GM23338 (cell line): ENCODE data around the gene TJP1. TPM values are rescaled to one million over a fixed set of nuclear protein-coding genes. Genes with fewer than 3 reads are reported as not detected.
"Not testable (repeated sequence)": the region's sequence is repeated elsewhere in the genome, so short reads cannot be mapped to it uniquely, and the experiment has no call there.

ENCODE experiments used
- ATAC-seq: fragments of 200-7000 bp; cut with Tn5 transposase; 3 replicates; pipeline ENCODE4 v1.9.1; 2020
- DNase-seq: peaks from one replicate; pipeline ENCODE4 v3.0.0-alpha.2; 2015; ENCODE audit warnings: low spot score
- H2AFZ ChIP-seq: fragments of 200-600 bp; sonication (generic); 2 replicates; pipeline ENCODE4 v1.8.0; 2016; ENCODE audit warnings: antibody characterized with exemption, mild to moderate bottlenecking, moderate library complexity
- H3F3A ChIP-seq: fragments of 200-600 bp; sonication (generic); replicated peaks from 2 replicates; pipeline ENCODE4 v1.8.0; 2017; ENCODE audit warnings: antibody characterized with exemption, mixed run types, low read depth
- H3K27ac ChIP-seq: fragments of 200-600 bp; sonication (generic); 2 replicates; pipeline ENCODE4 v1.6.1; 2016; ENCODE audit warnings: low read depth
- H3K27me3 ChIP-seq: fragments of 200-600 bp; sonication (generic); 2 replicates; pipeline ENCODE4 v1.8.0; 2016; ENCODE audit warnings: mild to moderate bottlenecking, mixed run types, moderate library complexity; ENCODE audit not compliant: insufficient read depth
- H3K36me3 ChIP-seq: fragments of 200-600 bp; sonication (generic); 2 replicates; pipeline ENCODE4 v1.8.0; 2016; ENCODE audit warnings: mild to moderate bottlenecking; ENCODE audit not compliant: insufficient read depth
- H3K4me1 ChIP-seq: fragments of 200-600 bp; sonication (generic); 2 replicates; pipeline ENCODE4 v1.8.0; 2016; ENCODE audit warnings: mild to moderate bottlenecking, moderate library complexity; ENCODE audit not compliant: insufficient read depth
- H3K4me2 ChIP-seq: fragments of 200-600 bp; sonication (generic); 2 replicates; pipeline ENCODE4 v1.7.1; 2017; ENCODE audit warnings: mixed run types
- H3K4me3 ChIP-seq: fragments of 200-600 bp; sonication (generic); 2 replicates; pipeline ENCODE4 v1.6.1; 2016; ENCODE audit warnings: mixed run types
- H3K79me2 ChIP-seq: fragments of 200-600 bp; sonication (generic); replicated peaks from 2 replicates; pipeline ENCODE4 v1.8.0; 2017; ENCODE audit warnings: mild to moderate bottlenecking; ENCODE audit not compliant: insufficient read depth
- H3K9me2 ChIP-seq: fragments of 200-600 bp; sonication (generic); 2 replicates; pipeline ENCODE4 v1.8.0; 2017; ENCODE audit not compliant: insufficient read depth
- H4K20me1 ChIP-seq: fragments of 200-600 bp; sonication (generic); replicated peaks from 2 replicates; pipeline ENCODE4 v1.8.0; 2017; ENCODE audit warnings: mild to moderate bottlenecking; ENCODE audit not compliant: insufficient read depth
- H3K27ac Mint-ChIP-seq: 2 replicates; pipeline ENCODE4 v1.8.0; 2020; ENCODE audit warnings: inconsistent platforms, mild to moderate bottlenecking, moderate library complexity, mixed read lengths
- H3K27me3 Mint-ChIP-seq: 3 replicates; pipeline ENCODE4 v1.8.0; 2022; ENCODE audit warnings: low read depth, mild to moderate bottlenecking, moderate library complexity, mixed read lengths, inconsistent platforms; ENCODE audit not compliant: insufficient read depth, poor library complexity
- H3K36me3 Mint-ChIP-seq: 3 replicates; pipeline ENCODE4 v1.8.0; 2021; ENCODE audit warnings: low read depth, mild to moderate bottlenecking, inconsistent platforms, moderate library complexity, mixed read lengths
- H3K4me1 Mint-ChIP-seq: 3 replicates; pipeline ENCODE4 v1.8.0; 2020; ENCODE audit warnings: mild to moderate bottlenecking, inconsistent platforms, mixed read lengths
- H3K4me3 Mint-ChIP-seq: 3 replicates; pipeline ENCODE4 v1.8.0; 2021; ENCODE audit warnings: moderate library complexity, mild to moderate bottlenecking, inconsistent platforms, mixed read lengths
- H3K9me3 Mint-ChIP-seq: 3 replicates; pipeline ENCODE4 v1.8.0; 2020; ENCODE audit warnings: moderate library complexity, mild to moderate bottlenecking, inconsistent platforms, mixed read lengths
- CREB1 ChIP-seq: fragments of 250-450 bp; sonication (Bioruptor Pico); IDR thresholded peaks from 2 replicates; pipeline ENCODE4 v1.5.0; 2020; ENCODE audit warnings: low read depth, mild to moderate bottlenecking, moderate library complexity
- NANOG ChIP-seq: IDR thresholded peaks from 2 replicates; pipeline ENCODE4 v1.6.1; 2016; ENCODE audit warnings: antibody characterized with exemption, borderline replicate concordance
- POLR2AphosphoS5 ChIP-seq: IDR thresholded peaks from 2 replicates; pipeline ENCODE4 v1.6.1; 2016; ENCODE audit warnings: antibody characterized with exemption, low read depth
- STAT1 ChIP-seq: IDR thresholded peaks from one replicate; pipeline ENCODE4 v1.6.1; 2016; ENCODE audit warnings: antibody characterized with exemption; ENCODE audit not compliant: unreplicated experiment
- ZNF114 ChIP-seq: fragments of 250-450 bp; sonication (Bioruptor Pico); IDR thresholded peaks from 2 replicates; pipeline ENCODE4 v1.5.0; 2020; ENCODE audit warnings: mild to moderate bottlenecking, moderate library complexity
- ZNF331 ChIP-seq: fragments of 250-450 bp; sonication (Bioruptor Pico); IDR thresholded peaks from 2 replicates; pipeline ENCODE4 v1.5.0; 2020; ENCODE audit warnings: low read depth, mild to moderate bottlenecking, moderate library complexity
- polyA plus RNA-seq: library from polyadenylated mRNA; unstranded; fragments of >200 nt; fragmentation: Nextera tagmentation; extraction: Ambion mirVana; gene quantifications from 2 replicates; pipeline ENCODE4 v1.2.1, GENCODE V29; 2016
- total RNA-seq: library from RNA; depleted of rRNA; stranded (reverse); fragments of >200 nt; shearing (Covaris generic); gene quantifications from 2 replicates; pipeline ENCODE4 v1.2.3, GENCODE V29; 2014
- TF ChIP-seq, protein P1 (sequence below), 2 experiments: fragments of 200-600 bp in 1 of 2; sonication (generic) in 1 of 2; conservative IDR thresholded peaks; 2 replicates each; pipeline versions ENCODE4 v1.5.1 to v1.6.1; 2016 to 2017; ENCODE audit warnings: antibody characterized with exemption in 2 of 2, low read depth in 2 of 2, mild to moderate bottlenecking in 2 of 2, moderate library complexity in 1 of 2
- TF ChIP-seq, protein P2 (sequence below): IDR thresholded peaks from one replicate; pipeline ENCODE4 v1.6.1; 2018; ENCODE audit warnings: antibody characterized with exemption; ENCODE audit not compliant: unreplicated experiment

Gene TJP1
- total and polyA plus RNA-seq, 2 experiments from 2014 or later: 76.2 to 116 TPM

DNA sequence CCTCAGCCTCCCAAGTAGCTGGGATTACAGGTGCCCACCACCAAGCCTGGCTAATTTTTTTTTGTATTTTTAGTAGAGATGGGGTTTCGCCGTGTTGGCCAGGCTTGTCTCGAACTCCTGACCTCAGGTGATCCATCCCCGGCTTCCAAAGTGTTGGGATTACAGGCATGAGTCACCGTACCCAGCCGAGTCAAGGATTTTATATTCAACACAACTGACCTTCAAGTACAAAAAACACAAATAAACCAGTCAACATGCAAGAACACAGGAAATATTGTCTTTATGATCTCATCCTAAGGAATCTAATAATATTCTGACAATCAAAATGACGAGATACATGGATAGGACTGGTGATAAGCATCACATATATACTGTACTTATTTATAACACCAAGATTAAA, 37.9 kb downstream of the TJP1 start:
- no peaks in the 10 kb centered on the region for H3K36me3 ChIP-seq
- H3K9me2 ChIP-seq: no peaks in the 10 kb centered on the region
- no peaks in the 10 kb centered on the region for H3F3A ChIP-seq
- Mint-ChIP-seq H3K4me1 (peaks cover 18% of the 10 kb centered on the region), H3K27me3 (peaks cover 7% of the 10 kb centered on the region), H3K27ac (no peak overlapping the region), H3K36me3 (peaks cover 46% of the 10 kb centered on the region), H3K9me3 (peaks cover 25% of the 10 kb centered on the region), H3K4me3 (no peak overlapping the region)
- no peaks in the 10 kb centered on the region for H3K27me3 ChIP-seq
- no peak overlapping the region for H3K4me3 ChIP-seq
- H3K4me2 ChIP-seq: no peak overlapping the region
- peaks cover 8% of the 10 kb centered on the region for H3K4me1 ChIP-seq
- peaks cover 11% of the 10 kb centered on the region; the same call in 1 of the 2 replicates for H4K20me1 ChIP-seq
- H3K79me2 ChIP-seq: peaks cover 90% of the 10 kb centered on the region
- ATAC-seq (no peak), DNase-seq (no peak)
- no peak overlapping the region for H2AFZ ChIP-seq
- H3K27ac ChIP-seq: no peak overlapping the region
- TF ChIP-seq, protein P1, sequence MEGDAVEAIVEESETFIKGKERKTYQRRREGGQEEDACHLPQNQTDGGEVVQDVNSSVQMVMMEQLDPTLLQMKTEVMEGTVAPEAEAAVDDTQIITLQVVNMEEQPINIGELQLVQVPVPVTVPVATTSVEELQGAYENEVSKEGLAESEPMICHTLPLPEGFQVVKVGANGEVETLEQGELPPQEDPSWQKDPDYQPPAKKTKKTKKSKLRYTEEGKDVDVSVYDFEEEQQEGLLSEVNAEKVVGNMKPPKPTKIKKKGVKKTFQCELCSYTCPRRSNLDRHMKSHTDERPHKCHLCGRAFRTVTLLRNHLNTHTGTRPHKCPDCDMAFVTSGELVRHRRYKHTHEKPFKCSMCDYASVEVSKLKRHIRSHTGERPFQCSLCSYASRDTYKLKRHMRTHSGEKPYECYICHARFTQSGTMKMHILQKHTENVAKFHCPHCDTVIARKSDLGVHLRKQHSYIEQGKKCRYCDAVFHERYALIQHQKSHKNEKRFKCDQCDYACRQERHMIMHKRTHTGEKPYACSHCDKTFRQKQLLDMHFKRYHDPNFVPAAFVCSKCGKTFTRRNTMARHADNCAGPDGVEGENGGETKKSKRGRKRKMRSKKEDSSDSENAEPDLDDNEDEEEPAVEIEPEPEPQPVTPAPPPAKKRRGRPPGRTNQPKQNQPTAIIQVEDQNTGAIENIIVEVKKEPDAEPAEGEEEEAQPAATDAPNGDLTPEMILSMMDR (conservative IDR thresholded peaks at IDR 0.05; ENCODE audit: low read depth in 2 of 2): no peak
- TF ChIP-seq, protein P2, sequence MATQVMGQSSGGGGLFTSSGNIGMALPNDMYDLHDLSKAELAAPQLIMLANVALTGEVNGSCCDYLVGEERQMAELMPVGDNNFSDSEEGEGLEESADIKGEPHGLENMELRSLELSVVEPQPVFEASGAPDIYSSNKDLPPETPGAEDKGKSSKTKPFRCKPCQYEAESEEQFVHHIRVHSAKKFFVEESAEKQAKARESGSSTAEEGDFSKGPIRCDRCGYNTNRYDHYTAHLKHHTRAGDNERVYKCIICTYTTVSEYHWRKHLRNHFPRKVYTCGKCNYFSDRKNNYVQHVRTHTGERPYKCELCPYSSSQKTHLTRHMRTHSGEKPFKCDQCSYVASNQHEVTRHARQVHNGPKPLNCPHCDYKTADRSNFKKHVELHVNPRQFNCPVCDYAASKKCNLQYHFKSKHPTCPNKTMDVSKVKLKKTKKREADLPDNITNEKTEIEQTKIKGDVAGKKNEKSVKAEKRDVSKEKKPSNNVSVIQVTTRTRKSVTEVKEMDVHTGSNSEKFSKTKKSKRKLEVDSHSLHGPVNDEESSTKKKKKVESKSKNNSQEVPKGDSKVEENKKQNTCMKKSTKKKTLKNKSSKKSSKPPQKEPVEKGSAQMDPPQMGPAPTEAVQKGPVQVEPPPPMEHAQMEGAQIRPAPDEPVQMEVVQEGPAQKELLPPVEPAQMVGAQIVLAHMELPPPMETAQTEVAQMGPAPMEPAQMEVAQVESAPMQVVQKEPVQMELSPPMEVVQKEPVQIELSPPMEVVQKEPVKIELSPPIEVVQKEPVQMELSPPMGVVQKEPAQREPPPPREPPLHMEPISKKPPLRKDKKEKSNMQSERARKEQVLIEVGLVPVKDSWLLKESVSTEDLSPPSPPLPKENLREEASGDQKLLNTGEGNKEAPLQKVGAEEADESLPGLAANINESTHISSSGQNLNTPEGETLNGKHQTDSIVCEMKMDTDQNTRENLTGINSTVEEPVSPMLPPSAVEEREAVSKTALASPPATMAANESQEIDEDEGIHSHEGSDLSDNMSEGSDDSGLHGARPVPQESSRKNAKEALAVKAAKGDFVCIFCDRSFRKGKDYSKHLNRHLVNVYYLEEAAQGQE: no peak
- no peak for TF ChIP-seq POLR2AphosphoS5
- TF ChIP-seq CREB1: no peak

DNA sequence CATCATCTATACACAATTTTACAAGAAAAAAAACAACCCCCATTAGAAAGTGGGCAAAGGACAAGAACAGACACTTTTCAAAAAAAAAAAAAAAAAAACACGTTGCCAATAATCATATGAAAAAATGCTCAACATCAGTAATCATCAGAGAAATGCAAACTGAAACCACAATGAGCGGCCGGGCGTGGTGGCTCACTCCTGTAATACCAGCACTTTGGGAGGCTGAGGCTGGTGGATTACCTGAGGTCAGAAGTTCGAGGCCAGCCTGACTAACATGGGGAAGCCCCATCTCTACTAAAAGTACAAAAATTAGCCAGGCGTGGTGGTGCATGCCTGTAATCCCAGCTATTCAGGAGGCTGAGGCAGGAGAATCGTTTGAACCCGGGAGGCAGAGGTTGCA, 39.5 kb downstream of the TJP1 start:
- H3K79me2 ChIP-seq: peaks cover 96% of the 10 kb centered on the region
- Mint-ChIP-seq H3K36me3 (peaks cover 51% of the 10 kb centered on the region), H3K4me1 (peaks cover 32% of the 10 kb centered on the region), H3K9me3 (peaks cover 27% of the 10 kb centered on the region)
- not testable (repeated sequence) for H3K4me2 ChIP-seq, H3K27ac Mint-ChIP-seq, H3K36me3 ChIP-seq, H3K27me3 ChIP-seq, ATAC-seq, H3K27me3 Mint-ChIP-seq, H3K4me3 Mint-ChIP-seq, H3K27ac ChIP-seq, H3F3A ChIP-seq, H2AFZ ChIP-seq, DNase-seq, H3K9me2 ChIP-seq, H3K4me3 ChIP-seq
- H4K20me1 ChIP-seq: peaks cover 13% of the 10 kb centered on the region; the same call in 1 of the 2 replicates
- H3K4me1 ChIP-seq: peaks cover 19% of the 10 kb centered on the region

DNA sequence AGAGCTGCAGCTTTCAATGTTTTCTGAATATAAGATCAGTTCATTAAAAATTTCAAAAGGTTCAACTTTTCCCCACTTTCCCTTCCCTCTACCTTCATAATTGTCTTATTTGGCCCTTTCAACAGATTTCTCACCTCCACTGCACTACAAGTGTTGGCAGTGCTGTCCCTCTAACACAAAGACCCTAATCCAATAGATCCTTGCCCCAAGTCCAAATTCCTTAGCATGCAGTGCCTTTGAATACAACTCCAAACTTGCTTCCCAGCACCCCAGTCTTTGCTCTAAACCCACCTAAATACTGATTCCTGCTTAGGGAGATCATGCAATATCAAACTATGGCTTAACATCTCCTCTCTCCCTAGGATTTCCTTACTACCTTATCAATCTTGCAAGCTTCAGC, 43.9 kb downstream of the TJP1 start:
- peak overlapping the region; percentile 30; the same call in 1 of the 2 replicates for H3K27ac Mint-ChIP-seq
- no peak overlapping the region for H3K4me3 ChIP-seq
- peaks cover 27% of the 10 kb centered on the region for H3K9me3 Mint-ChIP-seq
- no peaks in the 10 kb centered on the region for H3F3A ChIP-seq
- peaks cover 27% of the 10 kb centered on the region for H3K4me1 ChIP-seq
- no peak overlapping the region for H3K27ac ChIP-seq
- no peaks in the 10 kb centered on the region for H3K9me2 ChIP-seq
- peaks cover 9% of the 10 kb centered on the region; the same call in 1 of the 2 replicates for H4K20me1 ChIP-seq
- H3K4me3 Mint-ChIP-seq: no peak overlapping the region
- H3K36me3 ChIP-seq: no peaks in the 10 kb centered on the region
- H3K27me3 Mint-ChIP-seq: peaks cover 3% of the 10 kb centered on the region
- peak; percentile 69 for ATAC-seq
- DNase-seq: no peak
- no peaks in the 10 kb centered on the region for H3K27me3 ChIP-seq
- H3K36me3 Mint-ChIP-seq: peaks cover 42% of the 10 kb centered on the region
- H3K4me2 ChIP-seq: 0 out of 2 replicates have a peak overlapping the region, but pooled peaks have one; percentile 22
- no peak overlapping the region for H2AFZ ChIP-seq
- H3K79me2 ChIP-seq: peaks cover 100% of the 10 kb centered on the region
- peaks cover 35% of the 10 kb centered on the region for H3K4me1 Mint-ChIP-seq
- TF ChIP-seq CREB1 (no peak), STAT1 (no peak), POLR2AphosphoS5 (no peak), ZNF331 (CRISPR knock-in tag) (no peak), ZNF114 (CRISPR knock-in tag) (no peak), NANOG (no peak)
- TF ChIP-seq, protein P1 (conservative IDR thresholded peaks at IDR 0.05; ENCODE audit: low read depth in 2 of 2): no peak
